Stimulated activated CD4-positive, alpha-beta T cell treated with anti-CD3 and anti-CD28 coated beads, Interleukin-15, amount 100 ng/mL, for 48 hours (primary cell): ENCODE measurements around the gene TOP2A.
"Not testable (repeated sequence)": the region's sequence is repeated elsewhere in the genome, so short reads cannot be mapped to it uniquely, and the experiment has no call there.

Experiments
- DNase-seq, 2 donors: peaks; one replicate each; pipeline ENCODE4 v3.0.0-alpha.2; 2020; ENCODE audit warnings: low read depth in 2 of 2

Gene TOP2A

GRCh38 chr17:40376541-40376940 lies 41.2 kb downstream of the TOP2A start:
- DNase-seq = not testable (repeated sequence)

DNA sequence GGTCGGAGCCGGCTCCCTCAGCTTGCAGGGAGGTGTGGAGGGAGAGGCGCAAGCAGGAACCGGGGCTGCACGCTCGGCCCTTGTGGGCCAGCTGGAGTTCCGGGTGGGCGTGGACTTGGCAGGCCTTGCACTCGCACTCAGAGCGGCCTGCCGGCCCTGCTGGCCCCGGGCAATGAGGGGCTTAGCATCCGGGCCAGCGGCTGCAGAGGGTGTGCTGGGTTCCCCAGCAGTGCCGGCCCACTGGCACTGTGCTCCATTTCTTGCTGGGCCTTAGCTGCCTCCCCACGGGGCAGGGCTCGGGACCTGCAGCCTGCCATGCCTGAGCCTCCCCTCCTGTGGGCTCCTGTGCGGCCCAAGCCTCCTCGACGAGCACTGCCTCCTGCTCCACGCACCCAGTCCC lies 41.9 kb downstream of the TOP2A start:
- not testable (repeated sequence) for DNase-seq

- no peak for DNase-seq
These were observed 42.7 kb downstream of the TOP2A start for GRCh38 chr17:40374821-40375498.

DNA sequence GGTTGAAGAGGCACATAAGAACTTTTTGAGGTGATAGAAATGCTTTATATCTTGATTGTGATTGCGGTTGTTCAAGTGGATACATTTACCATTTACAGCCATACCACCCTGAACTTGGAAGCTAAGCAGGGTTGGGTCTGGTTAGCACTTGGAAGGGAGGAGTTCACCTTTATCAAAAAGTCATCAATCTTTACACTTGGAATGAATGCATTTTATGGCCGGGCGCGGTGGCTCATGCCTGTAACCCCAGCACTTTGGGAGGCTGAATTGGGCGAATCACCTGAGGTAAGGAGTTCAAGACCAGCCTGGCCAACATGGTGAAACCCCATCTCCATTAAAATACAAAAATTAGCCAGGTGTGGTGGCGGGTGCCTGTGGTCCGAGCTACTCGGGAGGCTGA lies 43.7 kb downstream of the TOP2A start:
- no peak for DNase-seq

- DNase-seq = no peak
These were observed 44.4 kb downstream of the TOP2A start for GRCh38 chr17:40373324-40373723.

DNA sequence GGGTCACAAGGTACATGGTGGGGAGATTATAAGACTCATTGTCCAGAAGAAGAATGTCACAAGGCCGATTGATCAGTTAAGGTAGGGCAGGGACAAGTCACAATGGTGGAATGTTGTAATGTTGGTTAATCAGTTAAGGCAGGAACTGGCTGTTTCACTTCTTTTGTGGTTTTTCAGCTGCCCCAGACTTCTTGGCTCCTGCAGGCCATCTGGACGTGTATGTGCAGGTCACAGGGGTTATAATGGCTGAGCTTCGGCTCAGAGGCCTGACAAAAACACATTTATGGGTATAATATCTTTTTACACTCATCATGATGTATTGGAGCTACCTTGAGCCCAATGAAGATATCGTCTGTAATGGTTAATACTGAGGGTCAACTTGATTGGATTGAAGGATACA lies 45.1 kb downstream of the TOP2A start:
- not testable (repeated sequence) for DNase-seq

- DNase-seq = no peak
These were observed 45.7 kb downstream of the TOP2A start for GRCh38 chr17:40372031-40372430.

GRCh38 chr17:40371261-40371929 lies 46.3 kb downstream of the TOP2A start:
- no peak for DNase-seq

DNA sequence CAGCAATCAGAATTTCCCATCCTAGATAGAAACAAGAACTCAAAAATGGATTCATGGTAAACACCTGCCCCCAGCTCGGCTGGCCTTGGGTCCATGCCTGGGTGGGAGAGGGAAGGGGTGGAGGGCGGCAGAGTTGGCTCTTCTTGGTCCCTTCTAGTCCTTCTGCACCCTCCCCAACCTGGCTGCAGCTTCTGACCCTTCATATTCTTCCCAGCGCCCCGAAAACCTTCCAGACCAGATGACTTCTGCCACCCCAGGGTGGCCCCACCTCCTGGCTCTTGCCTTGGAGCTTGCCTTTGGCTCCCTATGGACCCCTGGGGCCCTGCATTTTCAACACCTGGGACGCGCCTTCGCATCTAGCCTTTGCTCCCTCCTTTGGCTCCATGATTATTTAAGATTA lies 47.8 kb downstream of the TOP2A start:
- DNase-seq = no peak

DNA sequence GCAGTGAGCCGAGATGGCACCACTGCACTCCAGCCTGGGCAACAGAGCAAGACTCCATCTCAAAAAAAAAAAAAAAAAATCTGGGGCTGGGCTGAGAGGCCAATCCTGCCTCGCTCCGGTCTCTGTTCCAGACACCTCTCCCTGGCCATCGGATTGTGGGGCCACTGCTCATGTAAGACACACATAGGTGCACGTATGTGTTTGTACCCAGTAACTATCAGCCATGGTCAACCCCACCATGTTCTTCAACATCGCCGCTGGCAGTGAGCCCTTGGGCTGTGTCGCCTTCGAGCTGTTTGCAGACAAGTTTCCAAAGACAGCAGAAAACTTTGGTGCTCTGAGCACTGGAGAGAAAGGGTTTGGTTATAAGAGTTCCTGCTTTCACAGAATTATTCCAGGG lies 50.0 kb downstream of the TOP2A start:
- DNase-seq = not testable (repeated sequence)

- DNase-seq = no peak
These were observed 50.7 kb downstream of the TOP2A start for GRCh38 chr17:40366861-40367518.

DNA sequence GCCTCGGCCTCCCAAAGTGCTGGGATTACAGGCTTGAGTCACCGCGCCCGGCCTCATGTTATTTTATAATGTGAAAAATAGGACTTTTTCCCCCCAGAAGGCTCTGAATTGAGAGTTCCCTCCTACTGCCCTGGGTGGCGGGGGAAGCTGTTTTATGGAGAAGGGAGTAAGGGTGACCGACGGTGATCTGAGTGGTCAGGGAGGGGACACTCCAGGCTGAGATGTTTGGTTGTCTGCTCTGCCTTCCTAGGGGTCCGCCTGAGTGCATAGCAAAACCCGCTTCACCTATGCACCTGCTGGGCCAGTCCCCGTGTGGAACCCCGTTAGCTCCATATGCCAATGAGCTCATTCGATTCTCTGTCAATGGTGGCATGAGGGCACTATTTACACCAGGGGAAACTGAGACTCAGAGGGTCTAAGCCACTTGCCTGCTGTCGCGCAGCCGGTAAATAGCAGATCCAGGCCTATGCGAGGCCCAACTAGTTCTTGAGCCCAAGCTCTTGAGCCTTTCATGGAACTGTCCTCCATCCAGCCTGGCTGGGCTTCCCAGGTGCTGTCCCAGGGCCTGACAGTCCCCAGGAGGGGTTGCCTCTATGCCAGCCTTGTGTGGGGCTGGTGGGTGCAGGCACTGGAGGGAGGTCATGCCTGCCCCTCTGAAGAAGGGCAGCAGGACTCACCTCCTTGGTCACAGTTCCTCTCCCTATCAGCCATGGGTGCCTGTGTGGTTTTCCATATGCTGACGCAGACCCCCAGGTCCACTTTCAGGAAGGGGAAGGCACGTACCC lies 51.4 kb downstream of the TOP2A start:
- DNase-seq = no peak

GRCh38 chr17:40364906-40365305 lies 52.8 kb downstream of the TOP2A start:
- no peak for DNase-seq

DNA sequence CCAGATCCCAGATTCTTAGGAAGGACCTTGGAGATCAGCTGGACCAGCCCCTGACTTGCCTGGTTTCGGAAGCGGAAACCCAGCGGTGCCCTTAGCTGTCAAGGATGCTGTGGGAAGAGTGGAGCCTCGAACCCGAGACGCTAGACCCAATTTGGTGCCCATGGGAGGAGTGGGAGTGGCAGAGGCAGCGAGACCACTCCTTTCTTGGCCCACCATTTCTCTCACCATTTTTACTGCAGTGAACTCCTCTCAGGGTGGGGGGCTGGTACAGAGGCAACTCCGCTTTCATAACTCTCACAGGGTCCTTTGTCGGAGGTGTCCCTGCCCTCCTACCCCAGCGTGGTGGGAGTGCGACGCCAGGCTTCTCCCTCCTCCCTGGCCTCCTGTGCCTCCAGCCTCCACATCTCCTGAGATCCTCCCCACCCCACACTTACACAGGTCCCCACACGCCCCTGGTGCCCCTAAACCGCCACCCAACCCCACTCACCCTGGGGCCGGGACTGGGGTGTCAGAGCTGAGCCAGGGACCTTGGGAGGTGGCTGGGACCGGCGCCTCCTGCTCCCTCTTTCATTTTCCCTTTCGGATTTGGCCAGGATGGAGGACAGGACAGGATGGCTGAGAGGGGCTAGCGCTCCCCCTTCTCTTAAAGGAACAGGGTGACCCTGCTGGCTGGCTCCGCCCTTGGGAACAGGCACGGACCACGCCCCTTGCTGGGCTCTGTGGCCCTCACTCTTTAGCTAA lies 53.4 kb downstream of the TOP2A start, which contains the start of gene GJD3:
TSS of gene GJD3 (minus strand) at position 617 of the 741 bp plus-strand sequence. CDS start 922 bp downstream, outside the sequence.
- DNase-seq = no peak

- no peak for DNase-seq
These were observed 54.4 kb downstream of the TOP2A start for GRCh38 chr17:40363111-40363827.

- DNase-seq = peak; percentile 80 to 88
These were observed 55.0 kb downstream of the TOP2A start for GRCh38 chr17:40362696-40363110.

GRCh38 chr17:40361925-40362695 lies 55.6 kb downstream of the TOP2A start:
- no peak for DNase-seq

DNA sequence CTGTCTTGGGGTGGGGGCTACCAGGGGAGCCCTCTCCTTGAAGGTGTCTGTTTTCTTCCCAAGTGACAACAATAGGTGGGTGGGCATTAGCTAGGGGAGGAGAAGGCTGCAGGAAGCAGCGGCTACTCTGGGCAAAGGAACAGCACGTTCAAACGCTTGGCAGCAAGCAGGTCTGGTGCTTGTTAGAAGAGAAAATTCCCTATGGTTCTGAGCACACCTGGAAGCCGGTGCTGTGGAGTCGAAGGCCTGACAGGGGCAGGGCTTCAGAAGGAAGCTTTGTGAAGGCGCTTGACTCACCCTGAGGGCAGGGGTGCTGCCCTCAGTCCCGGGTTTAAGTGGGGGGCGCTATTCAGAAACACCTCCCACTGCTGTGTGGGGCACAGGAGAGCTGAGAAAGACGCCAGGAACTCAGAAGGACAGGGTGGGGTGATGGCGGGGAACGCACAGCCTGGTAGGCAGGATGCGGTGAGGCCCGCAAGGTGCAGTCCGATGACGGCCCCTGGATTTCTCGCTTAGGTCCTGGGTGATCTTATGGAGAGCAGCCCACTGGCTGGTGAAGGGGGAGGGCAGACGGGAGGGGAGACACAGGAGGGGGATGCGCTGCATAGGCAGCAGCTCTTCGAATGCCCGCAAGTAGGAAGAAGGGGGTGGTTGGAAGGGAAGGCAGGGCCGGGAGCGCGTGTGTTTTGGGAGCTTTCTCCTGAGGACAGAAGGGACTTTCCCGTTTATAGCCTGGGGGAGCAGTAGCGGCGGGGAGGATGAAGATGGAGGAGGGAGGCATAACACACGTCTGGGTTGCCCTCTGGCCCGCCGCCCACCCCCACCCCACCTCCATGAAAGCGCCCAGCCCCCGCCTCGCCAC lies 56.4 kb downstream of the TOP2A start:
- no peak for DNase-seq

DNA sequence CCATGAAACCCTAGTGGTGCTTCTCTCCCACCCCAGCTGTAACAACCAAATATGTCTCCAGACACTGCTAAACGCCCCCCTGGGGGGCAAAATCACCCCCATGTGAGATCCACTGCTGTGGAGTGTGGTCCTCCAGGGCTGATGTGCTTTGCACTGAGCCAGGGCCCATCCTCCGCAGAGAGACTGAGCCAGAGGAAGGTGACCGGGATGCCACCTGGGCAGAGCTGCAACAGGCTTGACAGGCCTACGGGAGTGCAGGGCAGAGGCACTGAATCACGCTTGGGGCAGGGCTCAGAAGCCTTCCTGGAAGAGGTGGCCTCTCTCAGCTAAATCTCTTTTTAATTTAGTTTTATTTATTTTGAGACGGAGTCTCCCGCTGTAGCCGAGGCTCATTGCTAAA lies 57.6 kb downstream of the TOP2A start:
- no peak for DNase-seq
